HG03025 (cell line): Measurements from ENCODE around the gene SLC25A42.

ENCODE experiments used
- ATAC-seq: cut with Tn5 transposase; IDR thresholded peaks from one replicate; pipeline ENCODE4 v1.9.1; 2021; ENCODE audit warnings: mild to moderate bottlenecking, moderate library complexity; ENCODE audit not compliant: unreplicated experiment, low FRiP score

Gene SLC25A42

GRCh38 chr19:19067276-19068072, 3.7 kb downstream of the SLC25A42 start:
- ATAC-seq: no peak

GRCh38 chr19:19068659-19069654, 5.2 kb downstream of the SLC25A42 start:
- no peak for ATAC-seq

- no peak for ATAC-seq
These were observed 8.1 kb downstream of the SLC25A42 start for GRCh38 chr19:19071897-19072296.

GRCh38 chr19:19074196-19074882, 10.5 kb downstream of the SLC25A42 start:
- no peak for ATAC-seq

GRCh38 chr19:19075126-19075525, 11.3 kb downstream of the SLC25A42 start:
- no peak for ATAC-seq

- no peak for ATAC-seq
These were observed 12.7 kb downstream of the SLC25A42 start for GRCh38 chr19:19076476-19076875.

GRCh38 chr19:19077103-19077502, 13.3 kb downstream of the SLC25A42 start:
- ATAC-seq: no peak

GRCh38 chr19:19078801-19079200, 15.0 kb downstream of the SLC25A42 start:
- ATAC-seq: no peak

GRCh38 chr19:19079571-19079970, 15.8 kb downstream of the SLC25A42 start:
- no peak for ATAC-seq

GRCh38 chr19:19081642-19082151, 17.9 kb downstream of the SLC25A42 start:
- ATAC-seq: no peak

GRCh38 chr19:19083413-19084178, 19.8 kb downstream of the SLC25A42 start:
- ATAC-seq: no peak

- no peak for ATAC-seq
These were observed 23.9 kb downstream of the SLC25A42 start for GRCh38 chr19:19087676-19088075.

GRCh38 chr19:19094513-19094912, 30.7 kb downstream of the SLC25A42 start:
- ATAC-seq: no peak

GRCh38 chr19:19095691-19096090, 31.9 kb downstream of the SLC25A42 start:
- no peak for ATAC-seq

GRCh38 chr19:19096641-19097627, 33.1 kb downstream of the SLC25A42 start:
- no peak for ATAC-seq

- no peak for ATAC-seq
These were observed 34.4 kb downstream of the SLC25A42 start for GRCh38 chr19:19098084-19098702.

GRCh38 chr19:19098703-19099632, 35.2 kb downstream of the SLC25A42 start:
- ATAC-seq: no peak
